ENCODE data around the gene ERC2. TPM values are rescaled to one million over a fixed set of nuclear protein-coding genes. Genes with fewer than 3 reads are reported as not detected.

ERC2 gene
- total RNA-seq, 6 donors from 2014 or later = 0.67 to 14.7 (median 1.3) TPM

GRCh38 chr3:56323986-56324420 is 144.3 kb downstream of the ERC2 start:
- DNase-seq = no peak
- H3K4me3 ChIP-seq = no peak overlapping the region
- H3K36me3 ChIP-seq = no peaks in the 10 kb centered on the region
- peak; percentile 58 to 86 for ATAC-seq (ENCODE audit: low FRiP score in 2 of 2)
- no peak overlapping the region for H3K27ac ChIP-seq
- H3K9me3 ChIP-seq = no peaks in the 10 kb centered on the region
- no peaks in the 10 kb centered on the region for H3K4me1 ChIP-seq
- TF ChIP-seq POLR2A (IDR thresholded peaks at IDR 0.05) (no peak), EP300 (IDR thresholded peaks at IDR 0.05) (no peak)
- WGBS, 2 donors = 54 to 59% methylated on average over 2 of the region's 2 CpGs
- no peaks in the 10 kb centered on the region for H3K27me3 ChIP-seq

DNA sequence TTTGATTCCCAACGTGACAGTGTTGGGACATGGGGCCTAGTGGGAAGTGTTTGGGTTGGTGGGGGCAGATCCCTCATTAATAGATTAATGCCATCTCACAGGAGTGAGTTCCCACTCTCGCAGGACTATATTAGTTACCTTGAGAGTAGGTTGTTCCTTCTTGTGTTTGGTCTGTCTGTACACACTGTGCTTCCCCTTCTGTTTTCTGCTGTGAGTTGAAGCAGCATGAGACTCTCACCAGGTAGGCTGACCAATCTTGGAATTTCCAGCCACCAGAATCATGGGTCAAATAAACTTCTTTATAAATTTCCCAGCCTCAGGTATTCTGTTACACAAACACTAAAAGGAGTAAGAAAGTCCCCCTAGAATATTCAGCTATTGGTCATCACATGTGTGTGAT is 145.4 kb downstream of the ERC2 start:
- Histone ChIP-seq H3K4me3 (no peak overlapping the region), H3K36me3 (no peaks in the 10 kb centered on the region), H3K9me3 (no peaks in the 10 kb centered on the region), H3K27ac (no peak overlapping the region), H3K27me3 (no peaks in the 10 kb centered on the region), H3K4me1 (no peaks in the 10 kb centered on the region)
- DNase-seq = no peak
- no peak for ATAC-seq (ENCODE audit: low FRiP score in 2 of 2)
- 71 to 90% methylated on average over 2 of the region's 2 CpGs for WGBS, 2 donors
- TF ChIP-seq EP300 (IDR thresholded peaks at IDR 0.05) = no peak

- WGBS, 2 donors = 92 to 94% methylated on average over 2 of the region's 2 CpGs
- ATAC-seq (ENCODE audit: low FRiP score in 2 of 2) = no peak
- no peaks in the 10 kb centered on the region for H3K4me1 ChIP-seq
- TF ChIP-seq POLR2AphosphoS5 (IDR thresholded peaks at IDR 0.05) (no peak), EP300 (IDR thresholded peaks at IDR 0.05) (no peak), POLR2A (IDR thresholded peaks at IDR 0.05) (no peak)
- TF ChIP-seq, protein P1, sequence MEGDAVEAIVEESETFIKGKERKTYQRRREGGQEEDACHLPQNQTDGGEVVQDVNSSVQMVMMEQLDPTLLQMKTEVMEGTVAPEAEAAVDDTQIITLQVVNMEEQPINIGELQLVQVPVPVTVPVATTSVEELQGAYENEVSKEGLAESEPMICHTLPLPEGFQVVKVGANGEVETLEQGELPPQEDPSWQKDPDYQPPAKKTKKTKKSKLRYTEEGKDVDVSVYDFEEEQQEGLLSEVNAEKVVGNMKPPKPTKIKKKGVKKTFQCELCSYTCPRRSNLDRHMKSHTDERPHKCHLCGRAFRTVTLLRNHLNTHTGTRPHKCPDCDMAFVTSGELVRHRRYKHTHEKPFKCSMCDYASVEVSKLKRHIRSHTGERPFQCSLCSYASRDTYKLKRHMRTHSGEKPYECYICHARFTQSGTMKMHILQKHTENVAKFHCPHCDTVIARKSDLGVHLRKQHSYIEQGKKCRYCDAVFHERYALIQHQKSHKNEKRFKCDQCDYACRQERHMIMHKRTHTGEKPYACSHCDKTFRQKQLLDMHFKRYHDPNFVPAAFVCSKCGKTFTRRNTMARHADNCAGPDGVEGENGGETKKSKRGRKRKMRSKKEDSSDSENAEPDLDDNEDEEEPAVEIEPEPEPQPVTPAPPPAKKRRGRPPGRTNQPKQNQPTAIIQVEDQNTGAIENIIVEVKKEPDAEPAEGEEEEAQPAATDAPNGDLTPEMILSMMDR (IDR thresholded peaks at IDR 0.05) = no peak
- H3K36me3 ChIP-seq = no peaks in the 10 kb centered on the region
- no peaks in the 10 kb centered on the region for H3K27me3 ChIP-seq
- no peak for DNase-seq
- no peaks in the 10 kb centered on the region for H3K9me3 ChIP-seq
- no peak overlapping the region for H3K4me3 ChIP-seq
- H3K27ac ChIP-seq = no peak overlapping the region
Measured at GRCh38 chr3:56321892-56322291, 146.4 kb downstream of the ERC2 start.

GRCh38 chr3:56321383-56321782 is 146.9 kb downstream of the ERC2 start:
- no peak for TF ChIP-seq POLR2A (IDR thresholded peaks at IDR 0.05)
- TF ChIP-seq POLR2AphosphoS5 (IDR thresholded peaks at IDR 0.05) = no peak
- TF ChIP-seq, protein P1 (IDR thresholded peaks at IDR 0.05) = no peak
- no peak for TF ChIP-seq EP300 (IDR thresholded peaks at IDR 0.05)
- Histone ChIP-seq H3K4me1 (no peaks in the 10 kb centered on the region), H3K27me3 (no peaks in the 10 kb centered on the region), H3K27ac (no peak overlapping the region), H3K4me3 (no peak overlapping the region), H3K36me3 (no peaks in the 10 kb centered on the region), H3K9me3 (no peaks in the 10 kb centered on the region)
- ATAC-seq (ENCODE audit: low FRiP score in 2 of 2) = no peak
- WGBS, 2 donors = 43 to 52% methylated on average over 1 of the region's 1 CpG
- no peak for DNase-seq

DNA sequence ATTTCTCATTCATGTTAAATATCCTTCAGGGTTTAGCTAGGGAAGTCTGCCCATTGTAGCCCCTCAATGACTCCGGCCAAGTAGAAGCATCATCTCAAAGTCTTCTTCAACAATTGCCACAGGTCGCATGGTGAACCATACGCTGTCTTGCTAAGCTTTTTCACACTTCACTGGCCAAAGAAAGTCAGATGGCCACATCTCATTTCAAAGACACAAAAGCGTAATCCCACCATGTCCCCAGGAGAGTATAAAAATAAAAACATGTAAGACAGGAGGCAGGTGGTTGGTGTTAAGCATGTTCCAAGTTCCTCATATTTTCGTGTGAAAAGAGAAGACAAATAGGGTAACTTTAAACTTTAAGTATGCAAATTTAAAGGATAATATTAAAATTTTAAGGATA is 147.4 kb downstream of the ERC2 start:
- TF ChIP-seq, protein P1 (IDR thresholded peaks at IDR 0.05) = no peak
- no peak for TF ChIP-seq POLR2AphosphoS5 (IDR thresholded peaks at IDR 0.05)
- no peak for TF ChIP-seq POLR2A (IDR thresholded peaks at IDR 0.05)
- TF ChIP-seq EP300 (IDR thresholded peaks at IDR 0.05) = no peak
- no peaks in the 10 kb centered on the region for H3K27me3 ChIP-seq
- ATAC-seq (ENCODE audit: low FRiP score in 2 of 2) (no peak), DNase-seq (no peak)
- 77 to 85% methylated on average over 5 of the region's 5 CpGs for WGBS, 2 donors
- no peak overlapping the region for H3K27ac ChIP-seq
- no peaks in the 10 kb centered on the region for H3K4me1 ChIP-seq
- H3K36me3 ChIP-seq = no peaks in the 10 kb centered on the region
- H3K4me3 ChIP-seq = no peak overlapping the region
- H3K9me3 ChIP-seq = no peaks in the 10 kb centered on the region

DNA sequence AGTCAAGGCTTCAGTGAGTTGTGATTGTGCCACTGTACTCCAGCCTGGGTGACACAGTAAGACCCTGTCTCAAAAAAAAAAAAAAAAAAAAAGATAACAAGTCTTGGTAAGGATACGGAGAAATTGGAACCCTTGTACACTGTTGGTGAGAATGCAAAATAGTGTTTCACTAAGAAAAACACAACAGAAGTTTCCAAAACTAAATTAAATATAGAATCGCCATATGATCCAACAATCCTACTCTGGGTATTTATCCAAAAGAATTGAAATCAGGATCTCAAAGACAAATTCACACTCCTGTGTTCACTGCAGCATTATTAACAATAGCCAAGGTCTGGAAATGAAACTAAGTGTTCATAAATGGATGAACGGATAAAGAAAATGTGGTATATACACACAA is 149.4 kb downstream of the ERC2 start:
- DNase-seq = no peak
- Histone ChIP-seq H3K36me3 (no peaks in the 10 kb centered on the region), H3K27ac (no peak overlapping the region), H3K4me3 (no peak overlapping the region), H3K27me3 (no peaks in the 10 kb centered on the region), H3K9me3 (no peaks in the 10 kb centered on the region), H3K4me1 (no peaks in the 10 kb centered on the region)
- WGBS, 2 donors = 87 to 90% methylated on average over 3 of the region's 3 CpGs
- no peak for ATAC-seq (ENCODE audit: low FRiP score in 2 of 2)
- TF ChIP-seq, protein P1 (IDR thresholded peaks at IDR 0.05) = no peak
- TF ChIP-seq EP300 (IDR thresholded peaks at IDR 0.05) (no peak), POLR2AphosphoS5 (IDR thresholded peaks at IDR 0.05) (no peak), POLR2A (IDR thresholded peaks at IDR 0.05) (no peak)

Data from upper lobe of left lung (tissue), 6 donors.